ENCODE measurements around the gene STAB1. TPM values are rescaled to one million over a fixed set of nuclear protein-coding genes. Genes with fewer than 3 reads are reported as not detected.
A peak's percentile ranks its signal among the peaks of the same experiment; 100 is the strongest.

STAB1 gene, protein sequence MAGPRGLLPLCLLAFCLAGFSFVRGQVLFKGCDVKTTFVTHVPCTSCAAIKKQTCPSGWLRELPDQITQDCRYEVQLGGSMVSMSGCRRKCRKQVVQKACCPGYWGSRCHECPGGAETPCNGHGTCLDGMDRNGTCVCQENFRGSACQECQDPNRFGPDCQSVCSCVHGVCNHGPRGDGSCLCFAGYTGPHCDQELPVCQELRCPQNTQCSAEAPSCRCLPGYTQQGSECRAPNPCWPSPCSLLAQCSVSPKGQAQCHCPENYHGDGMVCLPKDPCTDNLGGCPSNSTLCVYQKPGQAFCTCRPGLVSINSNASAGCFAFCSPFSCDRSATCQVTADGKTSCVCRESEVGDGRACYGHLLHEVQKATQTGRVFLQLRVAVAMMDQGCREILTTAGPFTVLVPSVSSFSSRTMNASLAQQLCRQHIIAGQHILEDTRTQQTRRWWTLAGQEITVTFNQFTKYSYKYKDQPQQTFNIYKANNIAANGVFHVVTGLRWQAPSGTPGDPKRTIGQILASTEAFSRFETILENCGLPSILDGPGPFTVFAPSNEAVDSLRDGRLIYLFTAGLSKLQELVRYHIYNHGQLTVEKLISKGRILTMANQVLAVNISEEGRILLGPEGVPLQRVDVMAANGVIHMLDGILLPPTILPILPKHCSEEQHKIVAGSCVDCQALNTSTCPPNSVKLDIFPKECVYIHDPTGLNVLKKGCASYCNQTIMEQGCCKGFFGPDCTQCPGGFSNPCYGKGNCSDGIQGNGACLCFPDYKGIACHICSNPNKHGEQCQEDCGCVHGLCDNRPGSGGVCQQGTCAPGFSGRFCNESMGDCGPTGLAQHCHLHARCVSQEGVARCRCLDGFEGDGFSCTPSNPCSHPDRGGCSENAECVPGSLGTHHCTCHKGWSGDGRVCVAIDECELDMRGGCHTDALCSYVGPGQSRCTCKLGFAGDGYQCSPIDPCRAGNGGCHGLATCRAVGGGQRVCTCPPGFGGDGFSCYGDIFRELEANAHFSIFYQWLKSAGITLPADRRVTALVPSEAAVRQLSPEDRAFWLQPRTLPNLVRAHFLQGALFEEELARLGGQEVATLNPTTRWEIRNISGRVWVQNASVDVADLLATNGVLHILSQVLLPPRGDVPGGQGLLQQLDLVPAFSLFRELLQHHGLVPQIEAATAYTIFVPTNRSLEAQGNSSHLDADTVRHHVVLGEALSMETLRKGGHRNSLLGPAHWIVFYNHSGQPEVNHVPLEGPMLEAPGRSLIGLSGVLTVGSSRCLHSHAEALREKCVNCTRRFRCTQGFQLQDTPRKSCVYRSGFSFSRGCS (N-terminal part only)
- total RNA-seq (2014; rRNA removed; shearing (Covaris generic)): 0.52 and 1.3 TPM in 2 replicates

DNA sequence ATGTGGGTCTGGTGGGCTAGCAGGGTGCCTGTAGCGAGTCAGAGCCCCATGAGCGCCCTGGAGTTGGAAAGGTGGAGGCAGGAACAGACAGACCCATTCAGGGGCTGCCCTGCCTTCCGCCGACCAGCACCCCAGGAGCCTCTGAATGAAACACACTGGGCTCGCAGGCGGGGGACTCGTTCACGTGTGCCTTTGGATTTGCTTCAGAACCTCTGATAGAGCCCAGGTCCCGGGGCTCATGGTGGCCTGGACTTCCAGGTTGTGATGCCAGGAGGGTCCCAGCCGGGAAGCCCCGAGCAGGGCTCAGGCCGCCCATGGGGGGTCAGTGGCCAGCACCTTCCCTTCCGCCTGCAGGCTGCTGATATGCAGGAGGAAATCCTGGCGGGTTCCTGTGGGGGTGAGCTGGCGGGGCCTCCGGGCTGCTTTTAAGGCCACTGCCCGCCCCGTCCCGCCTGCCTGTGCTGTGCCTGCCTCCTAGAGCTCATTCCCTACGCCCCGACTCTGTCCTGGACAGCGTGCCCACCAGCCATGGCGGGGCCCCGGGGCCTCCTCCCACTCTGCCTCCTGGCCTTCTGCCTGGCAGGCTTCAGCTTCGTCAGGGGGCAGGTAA lies at the start of gene STAB1:
TSS of gene STAB1 (plus strand) at position 453 of the 610 bp plus-strand sequence. CDS start at position 529, 76 bp downstream.
- H3K36me3 ChIP-seq (replicated peaks; ENCODE audit: control insufficient read depth, insufficient read depth, low read length): peaks cover 13% of the 10 kb centered on the region
- no peaks in the 10 kb centered on the region for H3K27me3 ChIP-seq (ENCODE audit: control insufficient read depth, insufficient read depth, low read length)
- H3K4me3 ChIP-seq (ENCODE audit: insufficient read depth, low read depth, low read length): no peak within 1 kb of the TSS
- DNase-seq: peak; percentile 84

DNA sequence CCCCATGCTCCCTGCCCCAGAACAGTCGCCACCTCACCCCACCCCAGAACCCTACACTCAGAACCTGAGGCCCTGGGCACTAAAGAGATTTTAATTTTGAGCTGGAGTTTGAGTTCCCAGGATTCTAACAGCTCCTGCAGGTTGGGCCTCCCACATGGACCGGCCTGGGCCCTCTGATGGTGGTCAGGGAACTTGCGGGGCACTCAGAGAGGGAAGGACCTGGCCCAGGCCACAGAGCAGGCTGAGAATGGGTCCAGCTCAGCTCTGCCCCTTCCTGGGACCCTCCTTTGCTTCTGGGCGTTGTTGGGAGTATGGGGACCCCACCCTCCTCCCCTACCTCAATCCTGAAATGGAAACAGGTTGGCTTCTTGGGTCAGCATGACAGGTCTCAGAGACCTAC lies 49.1 kb upstream of the STAB1 start:
- Histone ChIP-seq H3K4me3 (ENCODE audit: insufficient read depth, low read depth, low read length) (no peak overlapping the region), H3K36me3 (replicated peaks; ENCODE audit: control insufficient read depth, insufficient read depth, low read length) (no peaks in the 10 kb centered on the region), H3K27me3 (ENCODE audit: control insufficient read depth, insufficient read depth, low read length) (0 out of 2 replicates have a peak, but pooled peaks cover 3% of the 10 kb centered on the region)
- DNase-seq: no peak

DNA sequence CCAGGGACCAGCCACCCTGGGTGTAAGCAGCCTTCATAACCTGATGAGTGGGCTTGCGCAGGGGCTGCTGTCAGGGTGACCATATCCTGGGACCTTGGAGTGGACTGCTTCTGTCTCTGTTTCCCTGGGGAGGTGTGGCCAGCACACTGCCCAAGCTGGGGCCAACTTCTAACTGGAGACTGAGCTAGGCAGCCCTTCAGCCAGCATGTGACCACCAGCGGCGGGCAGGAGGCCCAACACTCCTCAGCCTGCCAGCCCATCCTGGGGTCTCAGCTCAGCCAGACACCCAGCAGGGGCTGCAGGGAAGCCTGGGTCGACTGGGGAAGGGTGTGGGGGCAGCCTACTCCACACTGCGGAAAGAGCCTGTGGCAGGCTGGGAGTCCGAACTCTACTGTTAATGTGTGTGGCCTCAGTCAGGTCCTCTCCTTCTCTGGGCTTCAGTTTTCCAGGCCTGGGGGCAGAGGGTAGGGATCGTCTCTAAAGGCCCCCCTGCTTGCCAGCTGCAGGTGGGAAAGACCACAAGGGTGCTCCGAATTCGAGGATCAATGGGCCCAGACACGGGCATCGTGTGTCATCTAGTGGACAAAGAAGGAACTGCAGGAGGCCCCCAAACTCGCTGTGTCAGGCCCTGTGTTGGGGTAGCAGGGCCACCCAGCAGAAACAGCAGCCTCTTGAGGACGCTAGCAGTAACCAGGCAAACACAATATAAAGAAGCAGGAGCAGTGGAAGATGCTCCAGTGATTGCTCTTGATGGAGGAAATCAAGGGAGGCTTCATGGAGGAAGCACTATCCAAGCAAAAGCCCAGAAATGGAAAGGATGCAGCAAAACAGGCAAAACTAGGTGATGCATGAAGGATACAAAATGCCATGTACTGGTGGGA lies 48.3 kb upstream of the STAB1 start:
- H3K27me3 ChIP-seq (ENCODE audit: control insufficient read depth, insufficient read depth, low read length): 0 out of 2 replicates have a peak, but pooled peaks cover 3% of the 10 kb centered on the region
- H3K4me3 ChIP-seq (ENCODE audit: insufficient read depth, low read depth, low read length): no peak overlapping the region
- H3K36me3 ChIP-seq (replicated peaks; ENCODE audit: control insufficient read depth, insufficient read depth, low read length): no peaks in the 10 kb centered on the region
- peak; percentile 93 for DNase-seq

DNA sequence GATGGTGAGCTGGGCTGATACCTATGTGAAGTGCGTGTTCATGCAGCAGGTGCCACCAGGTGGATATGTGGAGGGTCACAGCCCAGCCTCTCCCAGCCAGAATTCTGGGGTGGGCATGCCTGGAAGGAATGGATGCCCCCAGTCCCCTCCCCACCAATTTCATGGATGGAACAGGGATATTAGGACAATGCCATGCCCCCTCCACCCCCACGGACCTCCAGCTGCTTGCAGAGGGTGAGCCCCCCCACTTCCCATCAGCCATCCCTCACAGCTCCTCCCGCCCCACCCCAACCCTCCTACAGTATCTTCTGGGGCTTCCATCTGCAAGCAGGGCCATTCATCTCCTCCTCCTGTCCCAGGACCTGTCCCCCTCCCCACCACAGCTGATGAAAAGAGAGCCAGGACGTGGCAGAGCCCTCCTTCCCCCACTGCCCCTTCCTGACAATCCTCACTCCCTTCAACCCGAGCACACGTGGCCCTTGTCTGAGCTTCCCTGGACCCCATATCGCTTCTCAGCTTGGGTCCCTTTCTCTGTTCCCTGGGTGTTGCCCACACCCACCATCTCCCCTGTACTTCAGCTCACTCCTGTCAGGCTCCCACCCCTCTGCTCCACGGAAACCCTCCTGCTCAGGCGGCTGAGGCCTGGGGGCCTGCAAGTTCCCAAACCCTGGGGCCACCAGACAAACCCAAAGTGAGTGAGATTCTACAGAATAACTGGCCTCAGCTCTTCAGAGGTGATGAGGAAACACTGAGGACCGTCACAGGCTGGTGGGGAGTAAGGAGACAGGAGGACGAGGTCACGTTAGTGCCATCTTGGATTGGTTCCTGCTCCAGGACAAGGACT lies 47.4 kb upstream of the STAB1 start:
- H3K4me3 ChIP-seq (ENCODE audit: insufficient read depth, low read depth, low read length): no peak overlapping the region
- DNase-seq: no peak
- no peaks in the 10 kb centered on the region for H3K36me3 ChIP-seq (replicated peaks; ENCODE audit: control insufficient read depth, insufficient read depth, low read length)
- H3K27me3 ChIP-seq (ENCODE audit: control insufficient read depth, insufficient read depth, low read length): 0 out of 2 replicates have a peak, but pooled peaks cover 3% of the 10 kb centered on the region

DNA sequence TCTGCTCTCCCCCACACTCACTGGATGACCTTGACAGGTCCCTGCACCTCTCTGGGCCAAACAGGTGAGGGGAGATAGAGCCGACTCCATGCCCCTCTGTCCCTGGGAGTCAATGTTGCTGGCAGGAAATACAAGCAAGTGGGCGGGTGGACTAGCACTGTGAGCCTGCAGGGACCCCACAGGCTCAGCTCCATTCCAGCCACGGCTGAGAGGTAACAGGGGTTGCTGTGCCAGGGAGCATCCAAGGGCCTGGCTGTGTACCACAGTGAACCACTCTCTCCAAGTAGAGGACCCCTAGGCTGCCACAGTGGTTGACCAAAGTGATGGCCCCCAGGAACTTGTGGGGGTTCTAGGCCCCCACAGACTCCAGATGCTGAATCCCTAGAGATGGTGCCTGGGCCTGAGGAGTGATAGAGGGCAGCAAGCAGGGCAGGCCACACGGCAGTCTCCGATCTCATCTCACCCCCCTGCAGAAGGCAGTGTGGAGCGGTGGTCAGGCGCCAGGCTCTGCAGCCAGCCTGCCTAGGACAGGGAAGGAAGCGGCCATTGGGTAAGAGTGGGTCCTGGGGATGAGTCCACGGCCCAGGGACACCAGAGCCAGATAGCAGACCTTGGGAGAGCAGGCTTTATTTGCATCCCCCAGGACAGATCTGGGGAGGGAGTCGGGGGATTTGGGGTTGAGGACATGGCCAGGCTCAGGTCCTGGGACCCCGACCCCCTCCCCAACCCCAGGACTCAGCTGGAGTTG lies 44.5 kb upstream of the STAB1 start:
- no peak for DNase-seq
- no peak overlapping the region for H3K4me3 ChIP-seq (ENCODE audit: insufficient read depth, low read depth, low read length)
- no peaks in the 10 kb centered on the region for H3K36me3 ChIP-seq (replicated peaks; ENCODE audit: control insufficient read depth, insufficient read depth, low read length)
- 0 out of 2 replicates have a peak, but pooled peaks cover 3% of the 10 kb centered on the region for H3K27me3 ChIP-seq (ENCODE audit: control insufficient read depth, insufficient read depth, low read length)

DNA sequence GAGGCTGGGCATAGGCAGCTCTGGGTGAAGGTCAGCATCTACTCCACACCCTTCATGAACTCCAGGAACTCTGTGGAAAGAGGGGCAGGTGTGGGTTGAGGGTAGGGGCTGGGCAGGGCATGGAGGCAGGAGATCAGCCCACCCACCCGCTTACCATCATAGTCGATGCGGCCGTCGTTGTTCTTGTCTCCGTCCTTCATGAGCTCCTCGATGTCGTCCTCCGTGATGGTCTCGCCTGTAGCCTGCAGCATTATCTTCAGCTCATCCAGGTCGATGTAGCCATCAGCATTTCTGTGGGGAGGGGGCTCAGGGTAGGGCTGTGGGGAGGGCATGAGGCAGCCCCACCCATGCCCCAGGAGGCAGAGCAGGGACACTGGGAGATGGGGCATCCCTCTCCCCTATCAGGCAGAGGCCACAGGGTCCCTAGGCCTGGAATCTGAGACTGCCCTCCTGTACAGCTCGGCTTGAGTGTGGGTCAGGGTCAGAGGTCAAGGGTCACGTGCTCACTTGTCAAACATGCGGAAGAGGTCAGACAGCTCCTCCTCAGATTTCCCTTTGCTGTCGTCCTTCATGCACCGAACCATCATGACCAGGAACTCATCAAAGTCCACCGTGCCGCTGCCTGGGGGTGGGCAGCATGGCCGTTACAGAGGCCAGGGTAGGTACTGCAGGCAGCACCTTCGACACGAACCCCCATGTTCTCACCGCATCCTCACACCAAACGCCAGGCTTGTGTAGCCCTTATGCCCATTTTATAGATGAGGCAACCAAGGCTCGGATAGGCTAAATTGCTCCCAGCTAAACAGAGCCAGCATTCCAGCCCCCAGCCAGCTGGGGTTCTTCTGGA lies 43.7 kb upstream of the STAB1 start:
- Histone ChIP-seq H3K36me3 (replicated peaks; ENCODE audit: control insufficient read depth, insufficient read depth, low read length) (no peaks in the 10 kb centered on the region), H3K27me3 (ENCODE audit: control insufficient read depth, insufficient read depth, low read length) (0 out of 2 replicates have a peak, but pooled peaks cover 2% of the 10 kb centered on the region), H3K4me3 (ENCODE audit: insufficient read depth, low read depth, low read length) (no peak overlapping the region)
- DNase-seq: peak; percentile 80

DNA sequence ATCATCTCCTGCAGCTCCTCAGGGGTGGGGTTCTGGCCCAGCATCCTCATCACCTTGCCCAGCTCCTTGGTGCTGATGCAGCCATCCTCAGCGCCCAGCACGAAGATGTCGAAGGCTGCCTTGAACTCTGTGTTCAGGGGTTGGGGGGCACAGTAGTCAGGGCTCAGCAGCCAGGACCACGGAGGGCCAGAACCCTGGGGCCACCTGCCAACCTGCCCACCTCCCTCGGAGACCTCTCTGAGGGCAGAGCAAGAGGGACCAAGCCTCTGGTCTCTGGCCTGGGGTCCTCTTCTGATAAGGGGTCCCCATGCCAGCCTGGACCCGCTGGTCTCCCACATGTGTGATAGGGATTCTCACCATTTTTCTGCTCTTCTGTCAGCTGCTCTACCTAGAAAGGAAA lies 43.0 kb upstream of the STAB1 start:
- Histone ChIP-seq H3K27me3 (ENCODE audit: control insufficient read depth, insufficient read depth, low read length) (no peaks in the 10 kb centered on the region), H3K36me3 (replicated peaks; ENCODE audit: control insufficient read depth, insufficient read depth, low read length) (no peaks in the 10 kb centered on the region), H3K4me3 (ENCODE audit: insufficient read depth, low read depth, low read length) (no peak overlapping the region)
- DNase-seq: no peak

DNA sequence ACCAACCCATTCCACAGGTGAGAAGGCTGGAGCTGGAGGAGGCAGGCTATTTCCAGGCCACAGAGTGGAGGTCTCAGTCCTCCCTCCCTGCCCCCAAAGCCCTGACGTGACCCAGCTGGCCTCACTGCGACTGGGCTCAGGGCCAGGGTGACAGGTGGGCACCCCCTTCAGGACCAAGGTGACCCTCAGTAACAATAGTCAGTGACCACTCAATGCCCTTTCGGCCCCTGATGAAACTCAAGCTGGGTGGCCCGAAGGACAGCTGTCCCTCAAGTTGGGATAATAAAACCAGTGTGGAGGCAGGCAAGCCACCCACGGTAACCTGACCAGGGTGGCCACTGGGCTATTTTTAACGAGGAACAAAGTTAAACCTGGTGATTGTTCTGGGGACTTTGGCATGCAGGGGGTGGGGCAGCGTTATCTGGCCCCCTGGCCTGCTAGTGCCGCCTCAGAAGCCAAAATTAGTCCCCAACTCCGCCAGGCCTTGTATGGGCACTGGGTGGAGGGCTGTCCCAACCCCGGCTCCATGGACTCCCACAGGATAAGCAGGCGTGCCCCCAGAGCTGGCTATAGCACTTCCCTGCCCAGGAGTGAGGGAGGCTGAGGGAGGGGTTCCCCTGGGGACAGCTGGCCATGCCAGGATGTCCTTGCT lies 42.4 kb upstream of the STAB1 start:
- Histone ChIP-seq H3K27me3 (ENCODE audit: control insufficient read depth, insufficient read depth, low read length) (no peaks in the 10 kb centered on the region), H3K36me3 (replicated peaks; ENCODE audit: control insufficient read depth, insufficient read depth, low read length) (peaks cover 4% of the 10 kb centered on the region; the same call in 1 of the 2 replicates), H3K4me3 (ENCODE audit: insufficient read depth, low read depth, low read length) (no peak overlapping the region)
- DNase-seq: no peak

DNA sequence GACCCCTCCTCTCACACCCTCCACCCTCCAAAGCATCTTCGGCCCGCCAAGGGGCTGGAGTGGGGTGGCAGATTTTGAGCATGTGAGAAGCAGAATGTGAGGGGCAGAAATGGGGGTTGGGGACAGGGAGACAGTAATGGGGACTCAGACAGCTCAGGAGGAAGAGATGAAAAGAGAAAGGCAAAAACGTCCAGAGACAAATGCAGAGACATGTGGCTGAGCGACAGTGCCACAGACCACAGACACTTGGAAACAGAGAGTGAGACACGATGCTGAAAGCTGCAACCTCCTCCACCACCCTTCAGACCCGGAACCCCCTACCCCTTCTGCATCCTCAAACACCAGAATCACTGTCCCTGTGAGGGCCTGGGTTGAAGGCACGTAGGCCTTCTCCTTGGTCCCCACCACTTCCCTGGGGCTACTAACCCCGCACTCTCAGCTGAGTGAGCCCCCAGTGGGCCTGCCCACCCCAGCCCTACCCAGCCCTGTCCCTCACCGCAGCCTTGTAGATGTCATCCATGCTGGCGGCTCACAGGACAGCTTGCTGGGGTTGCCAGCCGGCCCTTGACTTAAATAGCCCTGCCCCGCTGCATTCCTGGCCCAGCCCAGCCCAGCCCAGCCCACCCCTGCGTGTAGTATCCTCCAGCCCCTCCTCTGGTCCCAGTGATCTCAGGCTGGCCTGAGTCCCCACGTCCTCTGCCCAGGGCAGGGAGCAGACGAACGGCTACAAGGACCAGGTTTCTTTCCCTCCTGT lies 41.5 kb upstream of the STAB1 start, which contains the start of gene TNNC1:
TSS of gene TNNC1 (minus strand) at position 546 of the 754 bp plus-strand sequence. CDS start at position 520, 26 bp downstream.
- no peak within 1 kb of the TSS for H3K4me3 ChIP-seq (ENCODE audit: insufficient read depth, low read depth, low read length)
- peak; percentile 89 for DNase-seq
- H3K36me3 ChIP-seq (replicated peaks; ENCODE audit: control insufficient read depth, insufficient read depth, low read length): peaks cover 12% of the 10 kb centered on the region

DNA sequence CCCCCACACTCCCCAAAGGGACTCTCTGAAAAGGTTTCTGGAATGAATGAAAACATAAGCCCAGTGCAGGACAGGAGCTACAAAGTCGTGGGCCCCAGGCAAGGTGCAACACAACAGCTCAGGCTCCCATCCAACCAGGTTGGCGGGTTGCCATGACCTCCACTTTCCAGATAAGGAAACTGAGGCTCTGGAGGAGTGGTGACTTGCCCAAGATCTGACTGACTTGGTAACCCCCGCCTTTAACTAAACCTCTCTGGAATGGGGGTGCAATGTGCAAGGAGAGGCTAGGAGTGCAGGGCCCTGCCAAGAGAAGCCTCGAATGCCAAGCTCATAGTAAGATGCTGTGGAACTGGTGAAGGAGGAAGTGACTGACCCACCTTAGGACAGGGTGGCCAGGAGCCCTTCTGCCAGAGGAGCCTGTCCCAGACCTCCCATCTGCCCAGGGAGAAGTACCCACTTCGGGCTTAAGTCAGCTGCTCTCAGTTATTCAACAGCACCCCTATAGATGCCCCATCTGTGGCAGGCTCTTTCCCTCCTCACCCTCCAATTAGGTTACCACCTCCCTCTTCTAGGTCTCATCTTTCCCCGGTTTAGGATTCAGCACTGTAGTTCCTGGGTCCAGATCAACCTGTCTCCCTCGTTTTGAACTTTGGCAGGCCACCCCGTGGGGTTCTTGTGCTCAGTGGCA lies 40.7 kb upstream of the STAB1 start:
- Histone ChIP-seq H3K36me3 (replicated peaks; ENCODE audit: control insufficient read depth, insufficient read depth, low read length) (peaks cover 19% of the 10 kb centered on the region), H3K27me3 (ENCODE audit: control insufficient read depth, insufficient read depth, low read length) (no peaks in the 10 kb centered on the region), H3K4me3 (ENCODE audit: insufficient read depth, low read depth, low read length) (no peak overlapping the region)
- DNase-seq: peak; percentile 64

More for the DNA sequence above, 41.5 kb upstream of the STAB1 start, which contains the start of gene TNNC1:
- no peaks in the 10 kb centered on the region for H3K27me3 ChIP-seq (ENCODE audit: control insufficient read depth, insufficient read depth, low read length)
